ENCODE results near the gene PCOLCE2.

- TF ChIP-seq CTCF (conservative IDR thresholded peaks at IDR 0.05 in 1 of 2, IDR thresholded peaks at IDR 0.05 in 1 of 2; ENCODE audit: low read depth in 1 of 2, low read length in 2 of 2) (no peak), EZH2 (IDR thresholded peaks at IDR 0.05; ENCODE audit: low read length, missing control alignments) (no peak)
These were observed 30.8 kb downstream of the PCOLCE2 start for GRCh38 chr3:142858043-142858442.
